22Rv1 (cell line): Measurements from ENCODE around the gene OR9Q2.

Source experiments
- ZFX ChIP-seq: fragments of 450-650 bp; IDR thresholded peaks from 2 replicates; pipeline ENCODE4 v1.6.1; 2017; ENCODE audit warnings: antibody characterized with exemption, borderline replicate concordance
- TF ChIP-seq, protein P1 (sequence below): fragments of 450-650 bp; IDR thresholded peaks from 2 replicates; pipeline ENCODE4 v1.5.1; 2017; ENCODE audit warnings: mild to moderate bottlenecking

DNA sequence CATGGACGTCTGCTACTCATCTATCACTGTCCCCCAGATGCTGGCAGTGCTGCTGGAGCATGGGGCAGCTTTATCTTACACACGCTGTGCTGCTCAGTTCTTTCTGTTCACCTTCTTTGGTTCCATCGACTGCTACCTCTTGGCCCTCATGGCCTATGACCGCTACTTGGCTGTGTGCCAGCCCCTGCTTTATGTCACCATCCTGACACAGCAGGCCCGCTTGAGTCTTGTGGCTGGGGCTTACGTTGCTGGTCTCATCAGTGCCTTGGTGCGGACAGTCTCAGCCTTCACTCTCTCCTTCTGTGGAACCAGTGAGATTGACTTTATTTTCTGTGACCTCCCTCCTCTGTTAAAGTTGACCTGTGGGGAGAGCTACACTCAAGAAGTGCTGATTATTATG, 9.2 kb upstream of the OR9Q2 start:
- TF ChIP-seq, protein P1, sequence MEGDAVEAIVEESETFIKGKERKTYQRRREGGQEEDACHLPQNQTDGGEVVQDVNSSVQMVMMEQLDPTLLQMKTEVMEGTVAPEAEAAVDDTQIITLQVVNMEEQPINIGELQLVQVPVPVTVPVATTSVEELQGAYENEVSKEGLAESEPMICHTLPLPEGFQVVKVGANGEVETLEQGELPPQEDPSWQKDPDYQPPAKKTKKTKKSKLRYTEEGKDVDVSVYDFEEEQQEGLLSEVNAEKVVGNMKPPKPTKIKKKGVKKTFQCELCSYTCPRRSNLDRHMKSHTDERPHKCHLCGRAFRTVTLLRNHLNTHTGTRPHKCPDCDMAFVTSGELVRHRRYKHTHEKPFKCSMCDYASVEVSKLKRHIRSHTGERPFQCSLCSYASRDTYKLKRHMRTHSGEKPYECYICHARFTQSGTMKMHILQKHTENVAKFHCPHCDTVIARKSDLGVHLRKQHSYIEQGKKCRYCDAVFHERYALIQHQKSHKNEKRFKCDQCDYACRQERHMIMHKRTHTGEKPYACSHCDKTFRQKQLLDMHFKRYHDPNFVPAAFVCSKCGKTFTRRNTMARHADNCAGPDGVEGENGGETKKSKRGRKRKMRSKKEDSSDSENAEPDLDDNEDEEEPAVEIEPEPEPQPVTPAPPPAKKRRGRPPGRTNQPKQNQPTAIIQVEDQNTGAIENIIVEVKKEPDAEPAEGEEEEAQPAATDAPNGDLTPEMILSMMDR: no peak
- TF ChIP-seq ZFX: no peak
